Activated naive CD4-positive, alpha-beta T cell treated with Interleukin-2 at 50 U/mL for 16 hours (primary cell): ENCODE results near the gene PIM1.
"Not testable (repeated sequence)": the region's sequence is repeated elsewhere in the genome, so short reads cannot be mapped to it uniquely, and the experiment has no call there.

Experiments
- DNase-seq: peaks from one replicate; pipeline ENCODE4 v3.0.0-alpha.2; 2020

Gene PIM1

GRCh38 chr6:37194886-37195285, 24.9 kb downstream of the PIM1 start:
- DNase-seq: not testable (repeated sequence)

- not testable (repeated sequence) for DNase-seq
Measured at GRCh38 chr6:37196451-37196850, 26.5 kb downstream of the PIM1 start.

- DNase-seq: no peak
Measured at GRCh38 chr6:37200085-37200484, 30.1 kb downstream of the PIM1 start.

- DNase-seq: no peak
Measured at GRCh38 chr6:37201726-37202125, 31.8 kb downstream of the PIM1 start.

- DNase-seq: no peak
Measured at GRCh38 chr6:37202788-37203491, 33.0 kb downstream of the PIM1 start.

- DNase-seq: no peak
Measured at GRCh38 chr6:37204014-37204751, 34.2 kb downstream of the PIM1 start.

- no peak for DNase-seq
Measured at GRCh38 chr6:37205175-37205996, 35.4 kb downstream of the PIM1 start.

- no peak for DNase-seq
Measured at GRCh38 chr6:37205997-37206340, 36.0 kb downstream of the PIM1 start.

GRCh38 chr6:37206622-37207021, 36.7 kb downstream of the PIM1 start:
- no peak for DNase-seq

GRCh38 chr6:37207903-37208456, 38.0 kb downstream of the PIM1 start:
- peak; percentile 91 for DNase-seq

GRCh38 chr6:37208793-37209192, 38.8 kb downstream of the PIM1 start:
- DNase-seq: no peak

GRCh38 chr6:37209461-37210205, 39.7 kb downstream of the PIM1 start:
- DNase-seq: peak; percentile 42

GRCh38 chr6:37210313-37210968, 40.5 kb downstream of the PIM1 start:
- peak; percentile 75 for DNase-seq

- no peak for DNase-seq
Measured at GRCh38 chr6:37212268-37212667, 42.3 kb downstream of the PIM1 start.

- DNase-seq: no peak
Measured at GRCh38 chr6:37218061-37218460, 48.1 kb downstream of the PIM1 start.

- DNase-seq: no peak
Measured at GRCh38 chr6:37218511-37218910, 48.6 kb downstream of the PIM1 start.

- DNase-seq: no peak
Measured at GRCh38 chr6:37221585-37222124, 51.7 kb downstream of the PIM1 start.

GRCh38 chr6:37222125-37222967, 52.4 kb downstream of the PIM1 start:
- DNase-seq: peak; percentile 71

- DNase-seq: no peak
Measured at GRCh38 chr6:37222992-37223391, 53.0 kb downstream of the PIM1 start.
